HL-60 (cell line): ENCODE measurements around the gene NRN1L.

ENCODE experiments used
- POLR2AphosphoS5 ChIP-seq: IDR thresholded peaks from 2 replicates; pipeline ENCODE4 v1.6.1; 2012; ENCODE audit warnings: low read depth
- REST ChIP-seq: IDR thresholded peaks from 2 replicates; pipeline ENCODE4 v1.6.1; 2012; ENCODE audit warnings: low read depth; ENCODE audit not compliant: insufficient replicate concordance
- TF ChIP-seq, protein P1 (sequence below): IDR thresholded peaks from one replicate; pipeline ENCODE4 v1.5.1; 2011; ENCODE audit warnings: low read length, control low read depth, inconsistent platforms; ENCODE audit not compliant: insufficient read depth

GRCh38 chr16:67893743-67894399, 9.2 kb downstream of the NRN1L start:
- TF ChIP-seq, protein P1, sequence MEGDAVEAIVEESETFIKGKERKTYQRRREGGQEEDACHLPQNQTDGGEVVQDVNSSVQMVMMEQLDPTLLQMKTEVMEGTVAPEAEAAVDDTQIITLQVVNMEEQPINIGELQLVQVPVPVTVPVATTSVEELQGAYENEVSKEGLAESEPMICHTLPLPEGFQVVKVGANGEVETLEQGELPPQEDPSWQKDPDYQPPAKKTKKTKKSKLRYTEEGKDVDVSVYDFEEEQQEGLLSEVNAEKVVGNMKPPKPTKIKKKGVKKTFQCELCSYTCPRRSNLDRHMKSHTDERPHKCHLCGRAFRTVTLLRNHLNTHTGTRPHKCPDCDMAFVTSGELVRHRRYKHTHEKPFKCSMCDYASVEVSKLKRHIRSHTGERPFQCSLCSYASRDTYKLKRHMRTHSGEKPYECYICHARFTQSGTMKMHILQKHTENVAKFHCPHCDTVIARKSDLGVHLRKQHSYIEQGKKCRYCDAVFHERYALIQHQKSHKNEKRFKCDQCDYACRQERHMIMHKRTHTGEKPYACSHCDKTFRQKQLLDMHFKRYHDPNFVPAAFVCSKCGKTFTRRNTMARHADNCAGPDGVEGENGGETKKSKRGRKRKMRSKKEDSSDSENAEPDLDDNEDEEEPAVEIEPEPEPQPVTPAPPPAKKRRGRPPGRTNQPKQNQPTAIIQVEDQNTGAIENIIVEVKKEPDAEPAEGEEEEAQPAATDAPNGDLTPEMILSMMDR: no peak
- TF ChIP-seq POLR2AphosphoS5 (0 out of 2 replicates have a peak, but pooled peaks have one; percentile 2), REST (no peak)
